Body of pancreas (tissue), 4 donors: ENCODE results near the gene TRAPPC2. TPM values are rescaled to one million over a fixed set of nuclear protein-coding genes. Genes with fewer than 3 reads are reported as not detected.

Experiments used
- ATAC-seq: fragments of 150-250 bp; one replicate; pipeline ENCODE4 v1.9.1; 2016
- DNase-seq, 4 donors: peaks; one replicate each; pipeline ENCODE4 v3.0.0-alpha.2; 2019
- H3K27ac ChIP-seq, 4 donors: fragments of 200-600 bp; sonication (generic); 1 replicate in 3 of 4; 2 replicates in 1 of 4; pipeline versions ENCODE4 v1.5.1 to v1.6.1; 2016 to 2019; ENCODE audit warnings: mild to moderate bottlenecking in 1 of 4, mixed read lengths in 1 of 4, moderate library complexity in 1 of 4
- H3K27me3 ChIP-seq, 2 donors: fragments of 200-600 bp; sonication (generic); one replicate each; pipeline ENCODE4 v1.6.0; 2016; ENCODE audit warnings: mild to moderate bottlenecking in 1 of 2
- H3K36me3 ChIP-seq, 2 donors: fragments of 200-600 bp; sonication (generic); replicated peaks in 1 of 2; 2 replicates each; pipeline ENCODE4 v1.5.1; 2016; ENCODE audit warnings: low read depth in 2 of 2; ENCODE audit not compliant: insufficient read depth in 1 of 2
- H3K4me1 ChIP-seq: fragments of 200-600 bp; sonication (generic); one replicate; pipeline ENCODE4 v1.6.0; 2016
- H3K4me3 ChIP-seq, 2 donors: fragments of 200-600 bp; sonication (generic); 1 replicate in 1 of 2; 2 replicates in 1 of 2; pipeline ENCODE4 v1.5.1; 2016 to 2019
- H3K9me3 ChIP-seq, 3 donors: fragments of 200-600 bp; sonication (generic); 1 replicate in 2 of 3; 2 replicates in 1 of 3; pipeline ENCODE4 v1.5.1; 2016
- CTCF ChIP-seq, 7 experiments: fragments of 450-650 bp in 4 of 7; fragments of 200-600 bp in 3 of 7; sonication (generic) in 3 of 7; IDR thresholded peaks; one replicate each; pipeline ENCODE4 v1.5.1; 2016 to 2019; ENCODE audit warnings: antibody characterized with exemption in 7 of 7
- POLR2A ChIP-seq, 3 donors: fragments of 450-650 bp; IDR thresholded peaks; one replicate each; pipeline ENCODE4 v1.6.1; 2016; ENCODE audit warnings: antibody characterized with exemption in 3 of 3, mild to moderate bottlenecking in 2 of 3
- WGBS, 2 donors: methylation state at CpG; one replicate each; pipeline ENCODE4 v1.1.5; 2017; 5-methylcytosine and 5-hydroxymethylcytosine counted together
- intact Hi-C: fragments of 100-400 bp; cut with DNase I; formaldehyde crosslinking; loops from one replicate; pipeline ENCODE4 v1.15.1; 2023
- total RNA-seq, 2 donors: library from RNA; depleted of rRNA; stranded (reverse); fragments of >200 nt; gene quantifications; one replicate each; pipeline ENCODE4 v1.1.0, GENCODE V29; 2016

TRAPPC2 gene
- total RNA-seq, 2 donors from 2014 or later, result 14.5 to 28.5 TPM

- TF ChIP-seq CTCF (IDR thresholded peaks at IDR 0.05), result no peak
- TF ChIP-seq POLR2A (IDR thresholded peaks at IDR 0.05), result no peak
- Histone ChIP-seq H3K27me3 (no peaks in the 10 kb centered on the region), H3K4me1 (peaks cover 16% of the 10 kb centered on the region), H3K36me3 (peaks cover 0 to 2% of the 10 kb centered on the region in 2 donors), H3K27ac (peak overlapping the region in 2 of 4 donors; percentile 12 to 52), H3K9me3 (no peaks in the 10 kb centered on the region), H3K4me3 (no peak overlapping the region)
- no peak for DNase-seq
- ATAC-seq, result no peak
- intact Hi-C loops, result loop anchor here (10.0 kb wide), 1 partner anchor 241 kb away; no protein-coding TSS in a partner anchor
- 33 to 60% methylated on average over 7 of the region's 7 CpGs for WGBS, 2 donors
Measured at GRCh38 chrX:13764281-13764680, 29.9 kb upstream of the TRAPPC2 start.

GRCh38 chrX:13763489-13763888 lies 29.1 kb upstream of the TRAPPC2 start:
- no peaks in the 10 kb centered on the region for H3K27me3 ChIP-seq
- DNase-seq (peak in 2 of 4 donors; percentile 2 to 40), ATAC-seq (no peak)
- H3K4me3 ChIP-seq, result no peak overlapping the region
- 38 to 54% methylated on average over 7 to 8 of the region's 8 CpGs for WGBS, 2 donors
- H3K4me1 ChIP-seq, result peaks cover 16% of the 10 kb centered on the region
- TF ChIP-seq CTCF (IDR thresholded peaks at IDR 0.05) (no peak), POLR2A (IDR thresholded peaks at IDR 0.05) (no peak)
- intact Hi-C loops, result loop anchor here (10.0 kb wide), 1 partner anchor 241 kb away; no protein-coding TSS in a partner anchor
- peaks cover 0 to 2% of the 10 kb centered on the region in 2 donors for H3K36me3 ChIP-seq
- H3K27ac ChIP-seq, result peak overlapping the region in 1 of 4 donors; percentile 52
- no peaks in the 10 kb centered on the region for H3K9me3 ChIP-seq

- H3K4me1 ChIP-seq, result peaks cover 16% of the 10 kb centered on the region
- 56 to 59% methylated on average over 7 of the region's 7 CpGs for WGBS, 2 donors
- intact Hi-C loops, result loop anchor here (10.0 kb wide), 1 partner anchor 243 kb away; no protein-coding TSS in a partner anchor
- peak overlapping the region in 1 of 4 donors; percentile 6 for H3K27ac ChIP-seq
- no peaks in the 10 kb centered on the region for H3K27me3 ChIP-seq
- H3K36me3 ChIP-seq, result peaks cover 0 to 2% of the 10 kb centered on the region in 2 donors
- DNase-seq (no peak), ATAC-seq (no peak)
- no peaks in the 10 kb centered on the region for H3K9me3 ChIP-seq
- no peak overlapping the region for H3K4me3 ChIP-seq
- TF ChIP-seq POLR2A (IDR thresholded peaks at IDR 0.05) (no peak), CTCF (IDR thresholded peaks at IDR 0.05) (no peak)
Measured at GRCh38 chrX:13761606-13762414, 27.4 kb upstream of the TRAPPC2 start.

- 69 to 91% methylated on average over 6 to 8 of the region's 13 CpGs for WGBS, 2 donors
- H3K4me1 ChIP-seq, result peaks cover 12% of the 10 kb centered on the region
- DNase-seq, result peak in 1 of 4 donors; percentile 7
- TF ChIP-seq POLR2A (IDR thresholded peaks at IDR 0.05) (no peak), CTCF (IDR thresholded peaks at IDR 0.05) (no peak)
- intact Hi-C loops, result loop anchor here (10.0 kb wide), 1 partner anchor 244 kb away; no protein-coding TSS in a partner anchor
- no peaks in the 10 kb centered on the region for H3K27me3 ChIP-seq
- H3K9me3 ChIP-seq, result no peaks in the 10 kb centered on the region
- H3K27ac ChIP-seq, result no peak overlapping the region
- peaks cover 0 to 2% of the 10 kb centered on the region in 2 donors for H3K36me3 ChIP-seq
- H3K4me3 ChIP-seq, result no peak overlapping the region
- no peak for ATAC-seq
Measured at GRCh38 chrX:13760426-13760825, 26.0 kb upstream of the TRAPPC2 start.
